GM12872 (cell line): ENCODE data around the gene ARMH2.

ENCODE experiments used
- TF ChIP-seq, protein P1 (sequence below): IDR thresholded peaks from 3 replicates; pipeline ENCODE4 v1.5.1; 2011; ENCODE audit warnings: low read depth, mild to moderate bottlenecking, low read length, moderate library complexity; ENCODE audit not compliant: insufficient read depth

The ARMH2 gene

DNA sequence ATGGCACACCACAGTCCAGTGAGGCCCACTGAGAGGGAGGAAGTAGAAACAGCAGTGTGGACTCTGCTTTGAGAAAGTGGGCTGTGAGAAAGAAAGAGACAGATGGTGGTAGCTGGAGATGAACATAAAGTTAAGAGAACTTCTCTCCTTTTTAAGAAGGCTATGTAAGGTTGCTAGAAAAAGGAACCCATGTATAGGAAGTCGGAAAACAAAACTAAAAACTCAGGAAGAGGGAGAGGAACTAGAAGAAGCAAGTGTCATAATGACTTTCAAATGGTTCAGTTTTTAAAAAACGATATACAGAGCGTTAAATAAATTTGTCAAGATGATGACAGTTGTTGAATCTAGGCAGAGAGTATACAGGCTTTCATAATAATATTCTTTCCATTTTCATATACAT lies 49.4 kb downstream of the ARMH2 start:
- TF ChIP-seq, protein P1, sequence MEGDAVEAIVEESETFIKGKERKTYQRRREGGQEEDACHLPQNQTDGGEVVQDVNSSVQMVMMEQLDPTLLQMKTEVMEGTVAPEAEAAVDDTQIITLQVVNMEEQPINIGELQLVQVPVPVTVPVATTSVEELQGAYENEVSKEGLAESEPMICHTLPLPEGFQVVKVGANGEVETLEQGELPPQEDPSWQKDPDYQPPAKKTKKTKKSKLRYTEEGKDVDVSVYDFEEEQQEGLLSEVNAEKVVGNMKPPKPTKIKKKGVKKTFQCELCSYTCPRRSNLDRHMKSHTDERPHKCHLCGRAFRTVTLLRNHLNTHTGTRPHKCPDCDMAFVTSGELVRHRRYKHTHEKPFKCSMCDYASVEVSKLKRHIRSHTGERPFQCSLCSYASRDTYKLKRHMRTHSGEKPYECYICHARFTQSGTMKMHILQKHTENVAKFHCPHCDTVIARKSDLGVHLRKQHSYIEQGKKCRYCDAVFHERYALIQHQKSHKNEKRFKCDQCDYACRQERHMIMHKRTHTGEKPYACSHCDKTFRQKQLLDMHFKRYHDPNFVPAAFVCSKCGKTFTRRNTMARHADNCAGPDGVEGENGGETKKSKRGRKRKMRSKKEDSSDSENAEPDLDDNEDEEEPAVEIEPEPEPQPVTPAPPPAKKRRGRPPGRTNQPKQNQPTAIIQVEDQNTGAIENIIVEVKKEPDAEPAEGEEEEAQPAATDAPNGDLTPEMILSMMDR, result no peak
